ENCODE measurements around the gene LRRC74A.

- TF ChIP-seq, protein P1, sequence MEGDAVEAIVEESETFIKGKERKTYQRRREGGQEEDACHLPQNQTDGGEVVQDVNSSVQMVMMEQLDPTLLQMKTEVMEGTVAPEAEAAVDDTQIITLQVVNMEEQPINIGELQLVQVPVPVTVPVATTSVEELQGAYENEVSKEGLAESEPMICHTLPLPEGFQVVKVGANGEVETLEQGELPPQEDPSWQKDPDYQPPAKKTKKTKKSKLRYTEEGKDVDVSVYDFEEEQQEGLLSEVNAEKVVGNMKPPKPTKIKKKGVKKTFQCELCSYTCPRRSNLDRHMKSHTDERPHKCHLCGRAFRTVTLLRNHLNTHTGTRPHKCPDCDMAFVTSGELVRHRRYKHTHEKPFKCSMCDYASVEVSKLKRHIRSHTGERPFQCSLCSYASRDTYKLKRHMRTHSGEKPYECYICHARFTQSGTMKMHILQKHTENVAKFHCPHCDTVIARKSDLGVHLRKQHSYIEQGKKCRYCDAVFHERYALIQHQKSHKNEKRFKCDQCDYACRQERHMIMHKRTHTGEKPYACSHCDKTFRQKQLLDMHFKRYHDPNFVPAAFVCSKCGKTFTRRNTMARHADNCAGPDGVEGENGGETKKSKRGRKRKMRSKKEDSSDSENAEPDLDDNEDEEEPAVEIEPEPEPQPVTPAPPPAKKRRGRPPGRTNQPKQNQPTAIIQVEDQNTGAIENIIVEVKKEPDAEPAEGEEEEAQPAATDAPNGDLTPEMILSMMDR (IDR thresholded peaks at IDR 0.05) = no peak
- TF ChIP-seq POLR2A (IDR thresholded peaks at IDR 0.05) = no peak
Observed at GRCh38 chr14:76848879-76849278, 22.7 kb downstream of the LRRC74A start.

Data from thyroid gland (tissue), 4 donors.